Neutrophil (primary cell): ENCODE results near the gene AGPS.

Experiments
- H3K27ac ChIP-seq: fragments of 200-600 bp; sonication (generic); 2 replicates; pipeline ENCODE4 v1.5.1; 2016; ENCODE audit warnings: mild to moderate bottlenecking, moderate library complexity
- H3K27me3 ChIP-seq: fragments of 200-600 bp; sonication (generic); 2 replicates; pipeline ENCODE4 v1.6.0; 2016; ENCODE audit warnings: mild to moderate bottlenecking
- H3K36me3 ChIP-seq: fragments of 200-600 bp; sonication (generic); 2 replicates; pipeline ENCODE4 v1.5.1; 2017
- H3K4me1 ChIP-seq, 2 experiments: fragments of 200-600 bp in 1 of 2; sonication (generic) in 1 of 2; 1 replicate in 1 of 2; 2 replicates in 1 of 2; pipeline versions ENCODE4 v1.5.1 to v1.6.1; 2013 to 2016; ENCODE audit warnings: low read depth in 1 of 2, low read length in 1 of 2, mild to moderate bottlenecking in 1 of 2, moderate library complexity in 1 of 2; ENCODE audit not compliant: control insufficient read depth in 1 of 2, insufficient read depth in 1 of 2
- H3K4me3 ChIP-seq, 2 experiments: fragments of 200-600 bp in 1 of 2; sonication (generic) in 1 of 2; 1 replicate in 1 of 2; 2 replicates in 1 of 2; pipeline ENCODE4 v1.5.1; 2013 to 2016; ENCODE audit warnings: low read depth in 1 of 2, low read length in 1 of 2, mild to moderate bottlenecking in 1 of 2, moderate library complexity in 1 of 2
- H3K9me3 ChIP-seq: fragments of 200-600 bp; sonication (generic); 2 replicates; pipeline ENCODE4 v1.5.1; 2016
- CTCF ChIP-seq: fragments of 200-600 bp; sonication (generic); IDR thresholded peaks from 2 replicates; pipeline ENCODE4 v1.5.1; 2016; ENCODE audit warnings: antibody characterized with exemption

The AGPS gene

GRCh38 chr2:177533253-177533652 lies 140.7 kb downstream of the AGPS start:
- no peak for TF ChIP-seq CTCF
- Histone ChIP-seq H3K4me1 (no peaks in the 10 kb centered on the region), H3K36me3 (peaks cover 19% of the 10 kb centered on the region), H3K9me3 (no peaks in the 10 kb centered on the region), H3K4me3 (no peak overlapping the region), H3K27me3 (no peaks in the 10 kb centered on the region), H3K27ac (no peak overlapping the region)

GRCh38 chr2:177535000-177535399 lies 142.4 kb downstream of the AGPS start:
- no peaks in the 10 kb centered on the region for H3K4me1 ChIP-seq
- no peak overlapping the region for H3K4me3 ChIP-seq
- H3K27ac ChIP-seq = no peak overlapping the region
- H3K27me3 ChIP-seq = no peaks in the 10 kb centered on the region
- no peak for TF ChIP-seq CTCF
- no peaks in the 10 kb centered on the region for H3K9me3 ChIP-seq
- H3K36me3 ChIP-seq = peaks cover 24% of the 10 kb centered on the region

- peaks cover 29% of the 10 kb centered on the region for H3K36me3 ChIP-seq
- TF ChIP-seq CTCF = no peak
- H3K4me3 ChIP-seq = no peak overlapping the region
- H3K4me1 ChIP-seq = no peaks in the 10 kb centered on the region
- H3K27ac ChIP-seq = no peak overlapping the region
- H3K27me3 ChIP-seq = no peaks in the 10 kb centered on the region
- H3K9me3 ChIP-seq = no peaks in the 10 kb centered on the region
Observed at GRCh38 chr2:177535958-177536504, 143.5 kb downstream of the AGPS start.

GRCh38 chr2:177537213-177537612 lies 144.6 kb downstream of the AGPS start:
- no peaks in the 10 kb centered on the region for H3K4me1 ChIP-seq
- no peak overlapping the region for H3K27ac ChIP-seq

GRCh38 chr2:177537636-177538035 lies 145.1 kb downstream of the AGPS start:
- Histone ChIP-seq H3K36me3 (peaks cover 34% of the 10 kb centered on the region), H3K9me3 (no peaks in the 10 kb centered on the region), H3K4me1 (no peaks in the 10 kb centered on the region), H3K27ac (no peak overlapping the region), H3K4me3 (no peak overlapping the region), H3K27me3 (no peaks in the 10 kb centered on the region)
- no peak for TF ChIP-seq CTCF

More at GRCh38 chr2:177537213-177537612, 144.6 kb downstream of the AGPS start:
- no peaks in the 10 kb centered on the region for H3K9me3 ChIP-seq
- H3K36me3 ChIP-seq = peaks cover 33% of the 10 kb centered on the region
- no peak overlapping the region for H3K4me3 ChIP-seq
- no peaks in the 10 kb centered on the region for H3K27me3 ChIP-seq
- no peak for TF ChIP-seq CTCF

GRCh38 chr2:177538323-177538722 lies 145.8 kb downstream of the AGPS start:
- H3K9me3 ChIP-seq = no peaks in the 10 kb centered on the region
- H3K36me3 ChIP-seq = peaks cover 34% of the 10 kb centered on the region
- no peak for TF ChIP-seq CTCF
- H3K27ac ChIP-seq = no peak overlapping the region
- no peak overlapping the region for H3K4me3 ChIP-seq
- no peaks in the 10 kb centered on the region for H3K27me3 ChIP-seq
- no peaks in the 10 kb centered on the region for H3K4me1 ChIP-seq
